ENCODE results near the gene SORL1.
"Not testable (repeated sequence)": the region's sequence is repeated elsewhere in the genome, so short reads cannot be mapped to it uniquely, and the experiment has no call there.

SORL1 gene

DNA sequence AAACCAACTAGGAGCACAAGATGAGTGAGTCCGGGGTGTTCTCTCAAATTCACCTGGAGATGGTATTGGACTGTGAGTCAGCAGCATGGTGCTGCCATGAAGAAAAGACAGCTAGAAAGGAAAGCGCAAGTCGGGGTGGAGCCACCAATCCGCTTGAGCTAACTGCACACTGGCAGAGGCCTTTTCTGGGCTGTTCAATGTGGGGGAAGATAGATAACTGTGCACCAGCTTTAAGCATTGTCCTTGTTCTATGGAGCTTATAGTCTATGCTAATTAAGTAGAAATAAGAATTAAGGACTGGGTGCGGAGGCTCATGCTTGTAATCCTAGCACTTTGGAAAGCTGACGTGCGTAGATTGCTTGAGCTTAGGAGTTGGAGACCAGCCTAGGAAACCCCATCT lies 22.6 kb downstream of the SORL1 start:
- DNase-seq (ENCODE audit: low spot score): no peak

DNA sequence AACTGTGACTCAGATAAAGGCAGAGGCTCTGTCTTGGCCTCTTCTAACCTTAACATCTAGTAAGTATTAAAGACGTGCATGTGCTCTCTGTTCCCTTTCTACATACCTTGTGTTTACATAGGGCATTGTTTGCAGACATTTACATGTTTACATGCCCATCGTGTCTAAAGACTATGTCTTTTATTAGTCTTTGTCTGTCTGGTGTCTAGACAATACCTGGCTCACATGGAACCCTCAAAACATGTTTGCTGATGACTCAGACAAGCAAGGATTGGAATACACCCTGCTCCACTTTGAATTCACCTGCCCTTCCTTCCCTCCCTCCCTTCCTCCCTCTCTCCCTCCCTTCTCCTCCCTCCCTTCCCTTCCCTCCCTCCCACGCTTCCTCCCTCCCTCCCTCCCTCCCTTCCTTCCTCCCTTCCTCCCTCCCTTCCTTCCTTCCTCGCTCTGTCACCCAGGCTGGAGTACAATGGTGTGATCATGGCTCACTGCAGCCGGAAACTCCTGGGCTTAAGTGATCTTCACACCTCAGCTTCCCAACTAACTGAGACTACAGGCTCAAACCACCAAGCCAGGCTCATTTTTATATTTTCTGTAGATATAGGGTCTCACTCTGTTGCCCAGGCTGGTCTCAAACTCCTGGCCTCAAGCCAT lies 24.4 kb downstream of the SORL1 start:
- no peak for DNase-seq (ENCODE audit: low spot score)

DNA sequence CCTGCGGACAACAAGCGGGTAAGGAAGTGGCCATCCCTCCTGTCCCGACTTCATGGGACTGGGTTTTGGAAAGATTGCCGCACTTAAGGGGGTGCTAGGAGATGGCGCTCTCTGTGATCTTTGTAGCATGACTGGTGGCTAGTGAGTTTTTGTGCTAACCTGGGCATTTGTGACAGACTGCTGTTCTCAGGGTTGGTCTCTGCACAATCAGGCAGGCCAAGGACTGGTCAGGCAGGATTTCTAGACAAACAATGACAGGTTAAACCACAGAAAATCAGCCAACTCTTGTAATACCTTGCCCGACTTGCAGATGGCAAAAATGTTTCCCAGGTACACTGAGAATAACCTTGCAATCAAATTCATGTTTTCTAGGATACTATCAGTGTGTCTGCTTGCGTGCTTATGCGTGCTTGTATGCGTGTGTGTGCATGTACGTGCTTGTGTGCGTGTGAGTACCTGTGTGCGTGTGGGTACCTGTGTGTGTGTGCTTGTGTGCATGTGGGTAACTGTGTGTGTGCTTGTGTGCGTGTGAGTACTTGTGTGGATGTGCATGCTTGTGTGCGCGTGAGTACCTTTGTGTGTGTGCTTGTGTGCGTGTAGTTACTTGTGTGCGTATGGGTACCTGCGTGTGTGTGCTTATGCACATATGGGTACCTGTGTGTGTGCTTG lies 26.2 kb downstream of the SORL1 start:
- DNase-seq (ENCODE audit: low spot score): no peak

DNA sequence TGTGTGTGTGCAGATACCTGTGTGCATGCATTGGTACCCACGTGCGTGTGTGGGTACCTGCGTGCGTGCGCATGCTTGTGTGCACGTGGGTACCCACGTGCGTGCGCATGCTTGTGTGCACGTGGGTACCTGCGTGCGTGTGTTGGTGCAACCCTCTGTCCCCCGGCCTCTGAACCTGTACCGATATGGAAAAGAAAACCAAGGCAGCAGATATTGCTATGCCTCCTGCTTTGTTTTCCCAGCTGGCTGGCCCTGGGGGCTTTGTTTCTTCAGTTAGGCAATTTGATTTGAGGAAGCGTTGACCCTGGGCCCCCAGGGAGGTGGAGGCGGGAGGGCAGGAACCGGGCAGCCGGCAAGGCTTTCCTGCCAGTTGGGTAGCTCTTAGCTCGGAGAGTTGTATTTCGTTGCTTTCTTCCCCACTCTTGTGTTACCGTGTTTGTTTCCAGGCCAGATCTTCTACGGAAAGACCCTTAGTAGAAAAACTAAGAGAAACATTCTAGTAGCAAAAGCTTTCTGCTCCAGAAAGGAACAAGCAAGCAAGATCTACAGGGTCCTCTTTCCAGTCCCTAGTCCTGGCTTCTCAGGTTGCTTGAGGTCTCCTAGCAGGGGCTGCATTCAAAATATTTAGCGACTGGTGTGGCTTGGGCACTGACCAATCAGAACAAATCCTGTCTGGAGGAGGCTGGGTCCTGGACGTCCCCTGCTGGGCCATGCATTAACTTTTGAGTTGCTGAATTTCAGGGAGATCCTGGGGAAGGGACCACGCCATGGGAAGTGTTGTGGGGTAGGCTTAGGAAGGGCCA lies 27.0 kb downstream of the SORL1 start:
- DNase-seq (ENCODE audit: low spot score): no peak

DNA sequence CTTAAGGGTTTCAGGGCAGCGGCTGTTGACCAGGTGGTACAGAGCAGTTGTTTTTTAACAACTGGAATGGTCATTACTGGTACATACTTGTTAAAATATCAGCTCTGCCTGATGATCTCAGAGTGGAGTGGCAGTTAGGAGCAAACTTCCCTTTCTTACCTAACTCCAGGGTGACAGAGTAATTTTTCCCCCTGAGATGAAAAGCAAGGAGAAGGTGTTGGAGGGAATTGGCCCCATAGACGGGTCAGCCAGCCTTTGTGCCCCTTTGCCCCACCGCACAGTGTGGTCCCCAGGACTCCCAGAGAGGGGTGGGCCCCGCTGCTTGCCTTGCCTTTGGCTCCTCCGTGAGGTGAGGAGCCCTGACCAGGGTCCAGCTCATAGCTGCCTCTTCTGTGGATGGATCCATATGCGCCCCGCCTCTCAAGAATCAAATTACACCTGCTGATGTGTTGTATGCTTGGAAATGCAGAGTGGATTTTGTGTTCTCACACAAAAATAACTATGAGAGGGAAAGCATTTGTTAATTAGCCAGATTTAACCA lies 27.7 kb downstream of the SORL1 start:
- DNase-seq (ENCODE audit: low spot score): no peak

DNA sequence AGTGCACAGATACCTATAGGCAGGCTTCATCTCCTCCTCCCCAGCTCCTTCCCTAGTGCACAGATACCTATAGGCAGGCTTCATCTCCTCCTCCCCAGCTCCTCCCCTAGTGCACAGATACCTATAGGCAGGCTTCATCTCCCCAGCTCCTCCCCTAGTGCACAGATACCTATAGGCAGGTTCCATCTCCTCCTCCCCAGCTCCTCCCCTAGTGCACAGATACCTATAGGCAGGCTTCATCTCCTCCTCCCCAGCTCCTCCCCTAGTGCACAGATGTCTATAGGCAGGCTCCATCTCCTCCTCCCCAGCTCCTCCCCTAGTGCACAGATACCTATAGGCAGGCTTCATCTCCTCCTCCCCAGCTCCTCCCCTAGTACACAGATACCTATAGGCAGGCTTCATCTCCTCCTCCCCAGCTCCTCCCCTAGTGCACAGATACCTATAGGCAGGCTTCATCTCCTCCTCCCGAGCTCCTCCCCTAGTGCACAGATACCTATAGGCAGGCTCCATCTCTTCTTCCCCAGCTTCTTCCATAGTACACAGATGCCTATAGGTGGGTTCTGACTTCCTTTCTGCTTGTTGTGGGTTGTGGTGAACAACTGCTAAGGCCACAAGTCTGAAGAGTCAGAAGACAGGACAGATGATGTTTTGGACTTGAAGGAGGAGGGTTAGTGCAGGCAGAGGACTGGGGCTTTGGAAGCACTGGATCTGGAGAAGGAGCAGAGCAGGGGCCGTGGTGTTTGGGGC lies 29.5 kb downstream of the SORL1 start:
- DNase-seq (ENCODE audit: low spot score): not testable (repeated sequence)

DNA sequence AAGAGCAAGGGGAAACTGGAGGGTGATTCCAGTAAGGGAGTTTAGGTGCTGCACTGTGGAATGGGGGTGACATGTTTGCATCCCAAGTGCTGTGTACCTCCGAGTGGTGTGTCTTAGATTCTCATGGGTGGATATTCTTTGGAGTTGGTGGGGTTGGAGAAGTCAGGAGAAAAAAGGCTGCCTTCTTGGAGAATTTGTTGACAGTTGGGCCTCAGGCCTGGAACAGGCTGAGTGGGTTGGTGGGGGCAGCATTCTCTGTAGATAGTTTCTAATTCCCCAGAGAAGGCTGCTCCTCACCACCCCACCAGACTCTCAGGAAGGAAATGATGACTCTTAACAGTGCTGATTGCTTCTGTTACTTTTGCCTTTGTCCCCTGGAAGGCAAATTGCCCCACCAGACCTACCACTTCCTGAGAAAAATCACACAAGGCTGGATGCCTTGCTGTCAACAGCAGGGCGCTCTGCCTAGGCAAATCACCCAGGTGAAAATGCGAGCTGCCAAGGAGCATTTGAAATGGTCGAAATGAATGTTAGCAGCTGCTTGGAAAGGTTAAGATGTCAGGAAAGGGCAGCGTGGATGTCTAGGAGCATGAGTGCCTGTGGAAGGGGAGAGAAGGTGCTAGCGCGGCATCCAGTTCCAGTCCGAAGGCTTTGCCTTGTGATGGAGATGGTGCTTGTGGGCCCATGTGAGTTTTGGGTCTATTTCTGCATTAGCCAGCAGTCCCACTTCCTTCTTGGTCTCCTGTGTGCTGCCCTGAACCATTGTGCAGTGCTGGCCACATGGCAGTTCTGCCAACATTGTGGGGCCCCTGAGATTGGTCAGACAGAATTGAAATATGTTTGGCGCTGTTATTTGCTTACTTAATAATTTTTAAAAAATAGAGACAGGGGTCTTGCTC lies 30.4 kb downstream of the SORL1 start:
- DNase-seq (ENCODE audit: low spot score): no peak

DNA sequence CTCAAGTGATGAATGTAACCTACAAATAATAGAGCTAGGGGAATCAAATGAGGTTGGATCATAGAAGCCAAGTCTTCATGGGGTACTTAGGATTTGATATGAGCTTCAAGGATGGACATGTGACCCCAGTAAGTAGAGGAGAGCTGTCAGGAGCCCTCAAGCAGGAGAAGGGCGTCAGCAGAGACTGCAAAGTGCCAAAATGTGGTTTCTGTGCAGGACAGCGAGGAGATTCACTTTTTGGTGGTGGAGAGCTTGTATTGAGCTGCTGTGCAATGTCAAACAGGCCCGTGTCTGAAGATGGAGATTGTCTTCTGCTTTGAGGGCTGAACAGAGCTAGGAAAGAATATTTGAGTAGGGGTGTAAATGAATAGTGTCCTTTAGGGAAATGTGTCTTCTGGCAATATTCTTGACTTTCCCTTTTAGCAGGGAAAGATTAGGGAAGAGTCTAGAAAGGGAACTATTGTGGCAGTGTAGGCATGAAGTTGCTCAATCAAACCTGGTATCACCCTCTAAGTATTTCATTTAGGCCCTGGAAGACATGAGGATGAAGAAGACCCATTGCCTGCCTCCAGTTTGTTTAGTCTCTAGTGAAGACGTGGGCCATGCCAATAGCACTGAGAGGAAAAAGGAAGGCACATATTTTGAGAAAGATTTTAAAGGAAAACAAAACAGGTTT lies 31.8 kb downstream of the SORL1 start:
- DNase-seq (ENCODE audit: low spot score): no peak

DNA sequence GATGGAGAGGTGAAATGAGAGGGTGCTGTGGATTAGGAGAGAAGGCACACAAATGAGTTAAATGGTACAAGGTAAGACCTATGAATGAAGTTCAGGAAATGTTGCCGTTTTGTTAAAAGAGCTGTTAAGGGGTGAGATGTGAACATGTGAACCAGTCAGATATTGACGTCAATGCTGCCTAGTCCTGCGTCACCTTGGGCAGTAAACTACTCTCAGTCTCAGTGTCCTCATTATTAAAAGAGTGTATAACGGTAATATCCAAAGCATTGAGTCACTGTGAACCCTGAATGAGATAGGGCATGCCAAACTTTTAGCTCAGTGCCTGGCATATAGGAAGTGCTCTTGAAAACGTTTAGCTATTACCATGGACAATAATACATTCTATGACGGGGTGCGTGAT lies 33.1 kb downstream of the SORL1 start:
- no peak for DNase-seq (ENCODE audit: low spot score)

DNA sequence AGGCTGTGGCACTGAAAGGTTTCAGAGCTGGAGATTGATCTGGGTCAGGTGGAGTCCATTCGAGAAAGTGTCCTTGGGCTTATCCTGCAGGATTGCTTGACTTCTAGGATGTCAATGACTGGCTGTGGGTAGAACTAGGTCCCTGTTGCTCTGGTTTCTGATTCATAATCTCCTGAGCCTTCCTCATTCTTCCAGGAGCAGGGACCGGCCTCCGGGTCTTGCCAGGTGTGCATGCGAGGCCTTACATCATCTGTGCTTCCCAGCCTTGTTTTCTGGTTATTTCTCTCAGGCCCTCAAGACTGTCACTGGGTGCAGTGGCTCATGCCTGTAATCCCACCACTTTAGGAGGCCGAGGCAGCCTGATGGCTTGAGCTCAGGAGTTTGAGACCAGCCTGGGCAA lies 33.9 kb downstream of the SORL1 start:
- DNase-seq (ENCODE audit: low spot score): no peak

DNA sequence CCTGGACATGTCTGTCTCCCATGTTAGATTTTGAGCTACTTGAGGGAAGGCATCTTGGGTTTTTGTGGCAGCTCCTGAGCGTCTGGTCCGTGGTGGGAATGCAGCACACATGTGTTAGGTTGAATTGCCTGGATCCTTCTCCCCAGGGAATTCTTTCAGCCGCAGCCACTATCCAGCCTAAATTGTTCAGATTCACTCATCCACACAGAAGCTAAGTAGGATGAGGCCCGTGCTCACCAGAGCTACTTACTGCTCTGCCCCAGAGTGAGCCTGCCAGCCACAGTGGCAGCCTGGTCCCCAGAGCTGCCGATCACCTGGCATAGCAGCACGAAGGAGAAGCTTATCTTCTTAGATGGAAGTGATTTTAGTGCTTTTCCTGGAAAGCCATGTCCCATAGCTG lies 35.1 kb downstream of the SORL1 start:
- DNase-seq (ENCODE audit: low spot score): no peak

DNA sequence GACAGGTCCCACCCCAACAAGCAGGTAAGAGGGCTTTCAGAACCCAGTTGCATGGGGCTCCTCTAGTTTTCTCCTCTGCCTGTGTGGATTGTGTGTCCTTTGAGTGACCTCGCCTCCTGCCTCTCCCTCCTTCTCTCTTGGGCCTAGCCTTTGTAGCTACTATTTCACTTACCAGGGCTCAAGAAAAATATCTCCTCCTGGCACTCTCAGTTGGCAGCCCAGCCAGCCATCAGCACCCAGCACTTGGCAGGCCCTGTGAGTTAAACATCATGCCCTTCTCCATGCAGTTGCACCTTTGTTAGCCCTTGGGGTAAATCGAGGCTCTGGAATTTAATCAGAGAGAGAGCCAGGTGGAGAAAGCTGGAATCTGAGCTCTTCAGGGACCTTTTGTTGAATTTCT lies 36.1 kb downstream of the SORL1 start:
- no peak for DNase-seq (ENCODE audit: low spot score)

DNA sequence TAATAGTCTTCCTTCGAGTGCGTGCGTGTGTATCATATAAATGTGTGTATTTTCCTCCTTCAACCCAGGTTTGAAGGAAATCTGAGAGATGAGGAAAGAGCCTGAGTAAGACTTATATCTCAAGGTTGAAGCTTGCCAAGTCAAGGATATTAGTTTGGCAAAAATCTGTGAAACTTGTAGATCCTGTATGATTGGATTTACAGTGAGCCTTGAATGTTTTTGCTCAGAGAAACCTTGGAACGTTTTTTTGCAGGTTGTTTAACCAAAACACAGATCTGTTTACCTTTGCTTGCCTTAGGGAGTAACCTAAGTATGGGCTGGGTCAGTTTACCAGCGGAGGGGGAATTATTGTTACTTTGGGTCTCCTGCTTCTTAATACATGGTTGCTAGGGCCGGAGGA lies 36.5 kb downstream of the SORL1 start:
- DNase-seq (ENCODE audit: low spot score): no peak

DNA sequence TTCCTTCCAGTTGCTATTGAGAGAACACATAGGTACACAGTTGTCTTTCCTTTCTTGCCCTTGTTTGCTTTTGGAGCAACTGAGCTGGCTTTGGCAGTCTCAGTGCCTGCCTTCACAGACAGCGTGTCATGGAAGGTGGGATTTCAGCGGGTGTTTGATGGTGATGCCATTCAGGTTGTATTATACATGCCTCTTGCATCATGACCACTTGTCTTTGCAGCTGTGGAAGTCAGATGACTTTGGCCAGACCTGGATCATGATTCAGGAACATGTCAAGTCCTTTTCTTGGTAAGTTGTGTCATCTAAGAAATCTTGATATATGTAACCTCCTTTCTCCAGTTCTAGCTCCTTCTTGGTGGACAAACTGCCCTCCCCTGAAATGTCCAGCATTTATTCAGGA lies 37.7 kb downstream of the SORL1 start:
- DNase-seq (ENCODE audit: low spot score): no peak

DNA sequence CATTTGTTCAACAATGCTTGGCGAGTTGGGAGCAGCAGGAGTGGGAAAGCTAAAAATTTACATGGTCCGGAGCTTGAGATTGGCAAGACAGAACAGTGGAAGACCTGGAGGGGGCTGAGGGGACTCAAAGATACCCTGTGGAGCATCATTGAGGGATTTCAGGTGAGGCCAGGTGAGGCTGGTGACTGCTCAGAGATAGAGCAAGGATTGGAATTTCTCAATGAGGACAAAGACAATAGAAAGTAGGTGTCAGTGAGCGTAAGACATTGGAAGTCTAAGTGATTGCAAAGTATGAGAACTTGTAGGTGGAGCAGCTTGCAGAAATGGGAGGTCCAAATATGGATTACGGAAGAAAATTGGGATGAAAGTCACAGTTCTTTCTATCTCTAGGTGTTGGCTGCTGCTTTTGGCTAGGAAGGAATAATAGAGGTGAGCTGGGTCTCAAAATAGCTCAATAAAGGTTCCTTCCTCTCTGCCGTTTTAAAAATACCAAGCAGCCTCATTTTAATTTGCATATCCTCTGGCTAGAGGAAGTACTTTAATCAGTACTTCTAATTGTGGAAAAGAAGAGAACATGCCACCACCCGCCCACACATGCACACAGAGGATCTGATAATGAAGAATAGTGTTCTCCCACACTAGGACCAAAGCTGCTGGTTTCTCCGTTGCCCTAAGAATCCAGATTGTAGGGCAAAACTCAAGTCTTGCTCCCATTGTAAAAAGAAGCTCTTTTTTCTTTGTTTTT lies 42.4 kb downstream of the SORL1 start:
- DNase-seq (ENCODE audit: low spot score): no peak

DNA sequence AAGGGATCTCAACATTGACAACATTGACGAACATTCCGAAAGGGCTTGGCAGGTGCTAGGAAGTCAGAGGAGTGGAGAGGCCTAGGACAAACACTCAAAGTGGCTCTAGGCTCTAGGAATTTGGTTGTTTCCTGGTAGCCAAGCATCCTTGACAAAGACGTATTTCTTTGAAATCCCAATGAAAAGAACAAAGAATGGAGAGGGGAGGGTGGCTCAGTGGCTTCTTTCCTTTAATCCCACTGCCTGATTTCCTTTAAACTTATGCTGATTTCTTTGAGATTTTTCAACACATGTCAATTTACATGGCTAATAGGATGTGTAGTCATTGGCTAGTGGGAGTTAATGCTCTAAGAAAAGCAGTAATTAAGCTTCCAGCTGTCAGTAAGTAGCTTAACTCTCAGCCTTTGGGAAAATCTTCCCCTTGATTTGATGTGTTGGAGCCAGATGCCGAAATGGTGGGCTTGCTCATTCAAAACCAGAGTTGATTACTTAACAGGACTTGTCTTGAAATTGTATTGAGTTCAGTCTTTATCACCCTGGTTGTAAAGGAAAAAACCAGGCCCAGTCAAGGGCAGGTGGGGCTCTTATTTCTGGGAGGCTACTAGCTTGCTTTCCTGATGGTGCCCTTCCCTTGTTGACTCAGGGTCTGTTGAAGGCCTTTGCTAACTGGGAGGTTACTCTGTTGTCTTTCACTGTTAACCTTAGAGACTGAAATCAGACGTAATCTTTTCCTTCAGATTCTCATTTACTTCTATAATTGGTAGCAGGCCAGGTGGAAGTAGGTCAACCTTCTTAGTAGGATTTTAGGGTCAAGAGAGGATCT lies 45.3 kb downstream of the SORL1 start:
- no peak for DNase-seq (ENCODE audit: low spot score)

DNA sequence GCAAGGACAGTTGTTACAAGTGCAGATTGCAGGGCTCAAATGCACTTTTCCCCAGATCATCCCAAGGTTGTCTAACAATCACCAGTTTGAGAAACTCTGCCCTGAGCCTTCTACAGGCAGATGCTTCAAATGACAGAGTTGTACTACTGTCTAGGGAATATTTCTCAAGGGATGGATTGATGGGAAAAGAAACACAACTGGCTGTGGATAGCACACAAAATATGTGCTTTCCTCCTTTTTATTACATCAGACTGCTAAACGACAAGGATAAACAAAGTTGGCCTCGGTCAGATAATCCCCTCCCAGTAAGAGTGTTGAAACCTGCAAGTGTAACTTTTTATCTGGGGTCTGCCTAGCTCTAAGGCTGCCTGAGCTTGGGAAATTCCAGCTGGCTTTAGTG lies 47.3 kb downstream of the SORL1 start:
- no peak for DNase-seq (ENCODE audit: low spot score)

DNA sequence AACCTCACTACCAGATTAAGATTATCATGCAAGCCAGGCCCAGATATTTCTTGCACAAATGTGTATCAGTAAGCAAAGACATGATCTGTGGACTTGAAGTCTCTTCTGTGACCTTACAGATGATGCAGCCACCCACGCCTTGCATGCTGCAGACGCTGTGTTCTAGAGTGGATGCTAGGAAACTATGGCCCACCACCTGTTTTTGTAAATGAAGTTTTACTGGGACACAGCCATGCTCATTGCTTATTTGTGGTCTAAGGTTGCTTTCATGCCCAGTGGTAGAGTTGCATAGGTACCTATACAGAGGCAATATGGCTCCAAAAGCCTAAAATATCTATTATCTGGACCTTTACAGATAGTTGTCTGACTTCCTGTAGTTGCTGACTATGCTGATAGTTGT lies 48.2 kb downstream of the SORL1 start:
- DNase-seq (ENCODE audit: low spot score): no peak

DNA sequence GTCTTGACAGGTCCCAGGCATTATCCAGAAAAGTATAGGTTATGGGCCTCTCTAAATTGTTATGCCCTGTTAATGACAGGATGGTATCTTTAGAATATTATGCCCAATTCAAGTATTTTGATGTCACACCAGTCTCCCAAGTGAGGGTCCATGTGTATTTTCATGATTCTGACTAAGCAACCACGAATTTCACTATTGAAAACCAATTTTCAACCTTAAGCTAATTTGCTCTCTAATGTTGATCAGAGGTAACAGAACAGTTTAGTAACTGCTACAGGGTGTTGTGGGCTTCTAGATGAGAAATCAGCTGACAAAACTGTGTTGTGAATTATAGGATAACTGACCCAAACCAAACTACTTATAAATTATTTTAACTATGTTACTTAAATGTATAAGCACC lies 48.6 kb downstream of the SORL1 start:
- no peak for DNase-seq (ENCODE audit: low spot score)
